HG03558 (cell line): Measurements from ENCODE around the gene JMJD1C.
"Not testable (repeated sequence)": the region's sequence is repeated elsewhere in the genome, so short reads cannot be mapped to it uniquely, and the experiment has no call there.

Experiments
- ATAC-seq: cut with Tn5 transposase; IDR thresholded peaks from one replicate; pipeline ENCODE4 v1.9.1; 2021; ENCODE audit warnings: moderate number of reproducible peaks; ENCODE audit not compliant: unreplicated experiment; ENCODE audit errors: extremely low read depth

The JMJD1C gene

DNA sequence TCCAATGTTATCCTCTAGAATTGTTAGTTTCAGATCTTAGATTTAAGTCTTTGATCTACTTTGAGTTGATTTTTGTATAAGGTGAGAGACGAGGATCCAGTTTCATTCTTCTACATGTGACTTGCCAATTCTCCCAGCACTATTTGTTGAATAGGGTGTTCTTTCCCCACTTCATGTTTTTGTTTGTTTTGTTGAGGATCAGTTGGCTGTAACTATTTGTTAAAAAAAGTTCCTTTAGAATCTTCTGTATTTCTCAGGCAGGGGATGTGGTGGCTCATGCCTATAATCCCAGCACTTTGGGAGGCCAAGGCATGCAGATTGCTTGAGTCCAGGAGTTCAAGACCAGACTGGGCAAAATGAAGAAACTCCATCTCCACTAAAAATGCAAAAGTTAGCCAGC, 151.8 kb downstream of the JMJD1C start:
- ATAC-seq: no peak

DNA sequence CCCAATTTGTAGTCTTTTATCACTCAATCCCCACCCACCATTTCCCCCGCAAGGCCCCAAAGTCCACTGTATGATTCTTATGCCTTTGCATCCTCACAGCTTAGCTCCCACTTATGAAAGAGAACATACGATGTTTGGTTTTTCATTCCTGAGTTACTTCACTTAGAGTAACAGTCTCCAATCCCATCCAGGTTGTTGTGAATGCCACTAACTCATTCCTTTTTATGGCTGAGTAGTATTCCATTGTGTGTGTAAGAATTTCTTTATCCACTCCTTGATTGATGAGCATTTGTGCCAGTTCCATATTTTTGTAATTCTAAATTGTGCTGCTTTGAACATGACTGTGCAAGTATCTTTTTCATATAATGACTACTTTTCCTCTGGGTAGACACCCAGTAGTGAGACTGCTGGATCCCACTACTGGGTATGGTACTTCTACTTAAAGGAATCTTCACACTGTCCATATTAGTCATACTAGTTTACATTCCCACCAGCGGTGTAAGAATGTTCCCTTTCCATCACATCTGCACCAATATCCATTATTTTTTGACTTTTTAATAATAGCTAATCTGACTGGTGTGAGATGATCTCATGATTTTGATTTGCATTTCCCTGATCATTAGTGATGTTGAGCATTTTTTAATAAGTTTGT, 152.6 kb downstream of the JMJD1C start:
- ATAC-seq: no peak

DNA sequence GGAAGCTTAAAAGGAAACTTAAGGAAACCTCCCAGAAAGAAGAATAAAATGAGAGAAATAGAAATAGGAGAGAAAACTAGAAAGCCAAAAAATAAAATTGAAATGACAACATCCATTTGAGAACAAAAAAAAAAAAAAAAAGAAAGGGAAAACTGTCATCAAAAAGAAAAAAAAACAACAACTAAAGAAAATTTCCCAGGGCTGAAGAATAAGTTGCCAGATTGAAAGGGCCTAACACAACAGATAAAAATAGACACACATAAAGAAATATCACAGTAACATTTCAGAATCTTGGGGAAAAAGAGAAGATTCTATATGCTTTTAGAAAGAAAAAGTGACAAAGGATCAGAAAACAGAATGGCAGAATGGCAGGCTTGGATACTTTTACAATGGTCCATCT, 157.1 kb downstream of the JMJD1C start:
- no peak for ATAC-seq

DNA sequence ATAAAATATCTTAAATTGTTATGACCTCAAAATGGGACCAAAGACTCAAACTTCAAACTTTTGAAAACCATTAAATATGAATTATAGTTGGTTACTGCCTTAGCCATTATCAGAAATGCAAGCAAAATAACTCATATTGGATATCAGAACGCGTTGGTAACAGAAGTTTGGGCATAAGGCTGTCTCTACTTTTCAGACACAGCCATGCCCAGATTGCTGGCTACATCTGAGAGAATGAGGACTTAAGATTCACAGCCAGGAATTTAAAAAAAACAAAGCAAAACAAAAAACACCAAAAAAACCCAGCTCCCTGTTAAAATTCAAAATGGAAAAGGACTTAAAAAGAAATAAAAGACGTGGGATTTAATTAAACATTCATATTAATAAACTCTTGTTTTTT, 161.6 kb downstream of the JMJD1C start:
- ATAC-seq: no peak

DNA sequence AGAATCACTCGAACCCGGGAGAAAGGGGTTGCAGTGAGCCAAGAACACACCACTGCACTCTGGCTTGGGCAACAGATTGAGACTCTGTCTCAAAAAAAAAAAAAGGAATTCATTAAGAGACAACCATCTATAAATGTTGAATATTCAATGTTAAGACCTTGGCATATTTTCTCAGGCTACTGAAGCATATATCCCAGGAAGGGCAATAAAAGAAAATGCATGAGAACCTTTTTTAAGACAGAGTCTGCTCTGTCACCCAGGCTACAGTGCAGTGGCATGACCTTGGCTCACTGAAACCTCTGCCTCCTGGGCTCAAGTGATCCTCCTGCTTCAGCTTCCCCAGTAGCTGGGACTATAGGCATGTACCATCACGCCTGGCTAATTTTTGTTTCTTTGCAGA, 165.0 kb downstream of the JMJD1C start:
- no peak for ATAC-seq

- no peak for ATAC-seq
Observed at GRCh38 chr10:63297941-63298340, 167.8 kb downstream of the JMJD1C start.

- no peak for ATAC-seq
Observed at GRCh38 chr10:63294781-63295180, 171.0 kb downstream of the JMJD1C start.

GRCh38 chr10:63292847-63293246, 172.9 kb downstream of the JMJD1C start:
- not testable (repeated sequence) for ATAC-seq

- ATAC-seq: no peak
Observed at GRCh38 chr10:63288170-63288569, 177.6 kb downstream of the JMJD1C start.

DNA sequence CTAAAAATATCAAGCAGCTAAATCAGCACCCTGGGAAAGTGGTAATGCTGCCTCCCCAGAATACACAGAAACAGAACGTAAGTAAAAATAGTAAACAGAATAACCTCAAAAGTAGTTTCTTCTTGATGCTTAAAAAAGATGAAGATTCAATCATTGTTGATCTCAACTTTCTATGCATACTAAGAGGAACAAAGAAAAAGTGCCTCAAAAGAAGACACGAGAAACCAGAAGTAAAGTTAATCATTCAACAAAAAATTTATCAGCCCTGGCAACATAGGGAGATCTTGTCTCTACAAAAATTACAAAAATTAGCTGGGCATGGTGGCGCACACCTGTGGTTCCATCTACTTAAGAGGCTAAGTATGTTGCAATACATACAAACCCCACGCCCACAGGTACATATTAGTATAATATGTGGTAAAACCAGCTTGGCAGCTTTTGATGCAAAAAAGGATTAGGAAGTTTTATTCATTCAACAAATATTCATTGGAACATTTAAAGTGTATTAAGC, 179.0 kb downstream of the JMJD1C start:
- peak; percentile 73 for ATAC-seq

DNA sequence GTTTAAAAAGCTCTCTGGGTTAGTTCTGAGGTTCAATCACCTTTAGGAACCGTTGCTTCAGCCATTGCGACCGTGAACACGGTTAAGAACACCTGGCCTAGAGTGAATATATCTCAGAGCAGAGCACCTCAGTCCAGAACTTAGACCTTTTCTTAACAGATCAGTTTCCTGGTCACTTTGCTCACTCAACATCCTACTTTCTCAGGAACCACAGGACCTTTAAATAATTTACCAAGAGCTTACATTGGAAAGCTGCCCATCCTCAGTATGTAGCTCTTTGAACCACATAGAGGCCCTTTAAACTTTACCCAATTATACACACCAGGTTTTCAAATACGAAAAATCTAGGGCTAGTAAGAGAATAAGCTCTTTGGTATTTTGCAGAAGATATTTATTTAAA, 179.4 kb downstream of the JMJD1C start:
- ATAC-seq: peak; percentile 27

DNA sequence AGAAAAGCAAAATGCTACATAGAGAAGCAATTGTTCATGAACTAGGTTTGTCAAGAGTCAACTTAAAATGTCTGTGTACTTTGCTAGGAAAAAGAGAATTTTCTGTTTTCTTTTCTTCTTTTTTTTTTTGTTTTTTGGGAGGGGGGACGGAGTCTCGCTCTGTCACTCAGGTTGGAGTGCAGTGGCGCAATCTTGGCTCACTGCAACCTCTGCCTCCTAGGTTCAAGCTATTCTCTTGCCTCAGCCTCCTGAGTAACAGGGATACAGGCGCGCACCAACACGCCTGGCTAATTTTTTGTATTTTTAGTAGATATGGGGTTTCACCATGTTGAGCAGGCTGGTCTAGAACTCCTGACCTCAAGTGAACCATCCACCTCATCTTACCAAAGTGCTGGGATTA, 181.9 kb downstream of the JMJD1C start:
- ATAC-seq: not testable (repeated sequence)

- ATAC-seq: no peak
Observed at GRCh38 chr10:63283093-63283492, 182.7 kb downstream of the JMJD1C start.

- no peak for ATAC-seq
Observed at GRCh38 chr10:63281967-63282366, 183.8 kb downstream of the JMJD1C start.

DNA sequence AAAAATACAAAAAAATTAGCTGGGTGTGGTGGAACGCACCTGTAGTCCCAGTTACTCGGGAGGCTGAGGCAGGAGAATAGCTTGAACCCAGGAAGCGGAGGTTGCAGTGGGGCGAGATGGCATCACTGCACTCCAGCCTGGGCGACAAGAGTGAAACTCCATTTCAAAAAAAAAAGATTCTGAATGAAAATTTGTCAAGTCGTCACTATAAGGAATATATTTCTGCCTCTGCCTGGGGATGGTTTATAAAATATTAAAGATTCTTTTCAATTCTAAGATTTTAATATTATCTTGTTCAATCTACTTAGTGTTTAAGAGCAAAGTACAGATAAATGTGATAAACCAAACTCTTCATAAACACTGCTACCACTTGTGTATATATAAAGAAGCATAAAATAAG, 185.4 kb downstream of the JMJD1C start:
- ATAC-seq: no peak

DNA sequence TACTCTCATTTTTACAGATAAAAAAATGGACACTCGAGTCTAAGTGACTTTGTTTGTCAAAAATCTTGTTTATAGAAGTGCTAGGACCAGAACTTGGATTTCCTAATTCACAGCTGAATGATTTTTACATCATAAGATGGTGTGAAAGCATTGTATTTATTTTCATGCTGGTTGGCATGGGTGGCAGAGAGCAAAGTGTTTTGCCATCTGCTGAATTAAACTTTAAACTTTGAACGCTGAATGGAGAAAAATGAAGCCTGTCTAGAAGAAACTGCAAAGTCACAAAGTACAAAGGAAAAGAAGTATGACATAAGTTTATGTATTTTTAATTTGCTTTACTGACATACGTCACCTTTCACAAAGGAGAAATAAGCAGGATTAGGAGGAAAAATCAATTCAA, 190.7 kb downstream of the JMJD1C start:
- ATAC-seq: no peak

DNA sequence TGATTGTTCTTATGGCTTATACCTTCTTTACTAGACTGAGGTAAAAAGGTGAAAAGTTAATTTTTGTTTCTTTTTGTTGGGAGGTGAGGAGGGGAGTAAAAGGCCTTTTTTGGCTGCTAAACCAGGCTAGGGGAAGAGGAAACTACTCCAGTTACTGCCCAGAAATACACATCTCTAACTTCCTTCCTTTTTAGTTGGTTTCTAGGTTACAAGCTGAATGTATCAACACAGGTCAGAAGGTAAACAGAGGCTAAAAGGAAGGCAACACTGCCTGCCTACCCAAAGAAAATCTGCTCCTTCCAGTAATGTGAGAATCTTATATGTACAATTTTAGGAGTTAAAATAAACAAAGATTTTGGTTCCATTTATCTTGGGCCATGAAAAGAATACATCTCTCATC, 192.2 kb downstream of the JMJD1C start:
- ATAC-seq: no peak

- peak; percentile 88 for ATAC-seq
Observed at GRCh38 chr10:63268798-63269503, 196.8 kb downstream of the JMJD1C start.

GRCh38 chr10:63268149-63268797, 197.5 kb downstream of the JMJD1C start:
- no peak for ATAC-seq

GRCh38 chr10:63267414-63268148, 198.2 kb downstream of the JMJD1C start:
- no peak for ATAC-seq
